SH-SY5Y (cell line): ENCODE results near the gene OLFM1.

Experiments used
- GATA2 ChIP-seq: IDR thresholded peaks from 2 replicates; pipeline ENCODE4 v1.6.1; 2011; ENCODE audit warnings: mild to moderate bottlenecking, low read depth, low read length
- GATA3 ChIP-seq: IDR thresholded peaks from 2 replicates; pipeline ENCODE4 v1.6.1; 2011; ENCODE audit warnings: low read depth, mild to moderate bottlenecking, low read length, moderate library complexity

DNA sequence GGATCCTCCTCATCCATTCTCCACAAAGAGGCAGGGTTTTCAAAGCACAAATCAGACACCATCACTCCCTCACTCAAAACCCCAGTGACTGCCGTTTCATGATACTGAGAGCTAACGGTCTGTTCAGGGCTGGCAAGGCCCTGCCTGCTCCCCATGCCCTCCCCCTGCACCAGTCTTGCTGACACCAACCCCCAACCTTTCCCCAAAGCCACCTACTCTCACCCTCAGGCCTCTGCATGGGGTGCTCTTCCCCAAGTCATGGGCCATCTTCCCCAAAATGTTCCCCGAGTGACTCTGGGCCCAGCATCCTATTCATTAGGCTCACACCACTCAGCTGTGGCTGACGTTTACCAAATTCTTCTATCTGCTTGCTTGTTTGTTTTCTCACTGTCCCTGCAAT lies 21.7 kb upstream of the OLFM1 start:
- TF ChIP-seq GATA2 (no peak), GATA3 (no peak)
